Activated CD4-positive, alpha-beta T cell treated with anti-CD3 and anti-CD28 coated beads, Interleukin-2, amount 50 U/mL, for 1 hour (primary cell): ENCODE data around the gene ABCA2.
"Not testable (repeated sequence)": the region's sequence is repeated elsewhere in the genome, so short reads cannot be mapped to it uniquely, and the experiment has no call there.

Experiments
- DNase-seq: peaks from one replicate; pipeline ENCODE4 v3.0.0-alpha.2; 2020

ABCA2 gene

GRCh38 chr9:137012694-137013570 is 15.1 kb downstream of the ABCA2 start:
- no peak for DNase-seq

DNA sequence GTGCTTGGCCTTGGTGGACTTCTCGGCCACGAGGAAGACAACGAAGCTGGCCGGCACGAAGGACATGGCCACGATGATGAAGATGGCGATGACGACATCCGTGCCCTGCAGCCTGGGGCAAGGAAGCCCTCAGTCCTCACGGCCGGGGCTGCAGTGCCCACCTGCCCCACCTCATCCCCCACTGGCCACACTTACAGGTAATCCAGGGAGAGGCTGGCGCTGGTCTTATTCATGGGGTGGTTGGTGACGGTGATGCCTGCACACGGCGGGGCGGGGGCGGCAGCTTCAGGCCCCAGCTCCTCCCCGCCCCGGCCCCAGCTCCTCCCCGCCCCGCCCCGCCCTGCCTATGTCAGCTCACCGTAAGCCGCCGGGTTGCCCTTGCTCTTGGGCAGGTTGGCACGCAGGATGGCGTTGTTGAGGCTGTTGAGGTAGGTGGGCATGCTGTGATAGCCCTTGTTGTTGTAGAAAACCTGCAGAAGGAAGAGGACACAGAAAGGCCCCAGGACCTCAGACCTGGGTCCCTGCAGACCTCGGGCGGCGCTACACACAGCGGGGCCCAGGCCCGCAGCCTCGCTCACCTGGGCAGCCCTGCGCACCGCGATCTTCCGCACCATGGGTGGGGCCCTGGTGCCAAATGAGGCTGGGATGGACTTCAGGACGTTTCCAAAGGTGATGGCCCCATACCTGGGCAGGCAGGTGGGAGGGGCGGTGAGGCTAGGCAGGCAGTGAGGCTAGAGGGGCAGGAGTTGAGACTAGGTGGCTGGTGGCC is 15.9 kb downstream of the ABCA2 start:
- no peak for DNase-seq

DNA sequence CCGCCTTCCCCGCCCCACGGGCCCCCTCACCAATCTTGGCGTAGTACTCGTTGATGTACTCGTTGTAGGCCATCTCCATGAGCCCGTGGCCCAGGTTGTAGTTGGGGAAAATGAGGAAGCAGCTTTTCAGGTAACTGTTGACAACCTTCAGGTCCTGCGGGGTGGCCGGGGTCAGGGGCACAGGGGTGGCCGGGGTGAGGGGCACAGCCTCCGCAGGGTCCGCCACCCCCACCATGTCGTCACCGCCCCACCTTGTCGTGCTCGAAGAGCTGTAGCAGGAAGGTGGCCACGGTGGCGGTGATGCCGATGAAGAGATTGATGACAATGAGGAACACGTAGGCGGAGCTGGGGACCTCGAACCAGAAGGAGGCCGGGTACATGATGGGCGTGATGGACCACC is 16.9 kb downstream of the ABCA2 start:
- DNase-seq = no peak

- no peak for DNase-seq
These were observed 17.9 kb downstream of the ABCA2 start for GRCh38 chr9:137009938-137010732.

GRCh38 chr9:137009217-137009616 is 18.8 kb downstream of the ABCA2 start:
- DNase-seq = no peak

- no peak for DNase-seq
These were observed 19.7 kb downstream of the ABCA2 start for GRCh38 chr9:137008312-137008711.

DNA sequence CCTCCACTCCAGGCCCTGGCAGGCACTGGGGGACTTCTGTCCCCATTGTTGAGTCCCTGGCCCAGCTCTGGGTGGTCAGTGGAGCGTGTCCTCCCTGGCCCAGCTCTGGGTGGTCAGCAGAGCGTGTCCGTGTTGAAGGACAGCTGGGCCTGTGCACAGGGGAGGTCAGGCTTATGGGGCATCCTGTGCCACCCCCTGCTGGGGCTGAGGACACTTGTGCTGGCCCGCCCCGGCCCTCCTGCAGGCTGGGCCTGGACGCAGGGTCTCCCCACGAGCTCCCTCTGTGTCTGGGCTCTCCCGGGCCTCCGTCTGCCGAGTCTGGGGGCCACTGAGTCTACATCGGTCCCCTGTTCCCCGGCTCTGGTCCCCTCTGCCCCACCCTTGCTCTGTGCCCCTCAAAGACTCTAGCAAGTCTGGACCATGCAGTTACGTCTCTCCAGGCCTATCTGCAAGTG is 20.2 kb downstream of the ABCA2 start:
- DNase-seq = no peak

DNA sequence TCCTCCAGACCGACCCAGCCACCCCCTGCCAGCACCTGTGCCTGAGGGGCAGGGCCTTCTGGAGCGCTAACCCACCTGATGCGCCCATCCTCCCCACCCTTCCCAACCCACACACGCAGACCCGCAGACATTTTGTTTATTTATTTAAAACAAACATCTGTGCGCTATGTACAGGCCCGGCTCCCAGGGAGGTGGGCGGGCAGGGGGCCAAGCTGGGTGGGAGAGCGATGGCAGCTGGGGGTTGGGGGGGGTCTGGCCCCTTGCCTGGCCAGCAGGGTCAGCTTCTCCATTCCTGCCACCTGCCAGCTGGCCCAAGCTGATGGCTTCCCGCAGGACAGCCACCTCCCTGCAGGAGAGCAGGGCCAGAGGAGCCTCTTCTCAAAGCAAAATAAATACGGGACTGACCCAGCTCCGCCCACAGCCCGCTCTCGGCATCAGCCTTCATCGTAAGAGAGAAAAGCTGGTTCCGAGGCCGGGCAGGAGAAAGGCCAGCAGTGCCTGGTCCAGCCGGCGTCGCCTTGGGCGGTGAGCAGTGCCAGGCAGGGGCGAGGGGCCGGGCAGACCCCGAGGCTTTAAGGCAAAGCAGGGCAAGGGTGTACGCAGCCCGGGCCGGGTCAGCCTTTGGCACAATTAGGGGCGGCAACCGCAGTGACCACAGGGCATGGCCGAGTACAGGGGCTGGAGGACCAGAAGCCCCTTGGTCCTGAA is 20.8 kb downstream of the ABCA2 start:
- DNase-seq = no peak

GRCh38 chr9:137006116-137007003 is 21.7 kb downstream of the ABCA2 start:
- DNase-seq = no peak

DNA sequence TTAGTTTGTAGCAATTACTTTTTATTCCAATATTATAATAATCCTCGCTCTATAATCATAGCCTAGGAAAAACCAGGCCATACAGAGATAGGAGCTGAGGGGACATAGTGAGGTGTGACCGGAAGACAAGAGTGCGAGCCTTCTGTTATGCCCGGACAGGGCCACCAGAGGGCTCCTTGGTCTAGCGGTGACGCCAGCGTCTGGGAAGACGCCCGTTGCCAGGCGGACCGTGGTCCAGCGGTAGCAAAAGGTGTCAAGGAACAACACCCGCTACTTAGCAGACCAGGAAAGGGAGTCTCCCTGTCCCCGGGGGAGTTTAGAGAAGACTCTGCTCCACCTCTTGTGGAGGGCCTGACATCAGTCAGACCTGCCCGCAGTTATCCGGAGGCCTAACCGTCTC is 23.8 kb downstream of the ABCA2 start:
- DNase-seq = not testable (repeated sequence)

GRCh38 chr9:137002646-137003041 is 25.4 kb downstream of the ABCA2 start:
- no peak for DNase-seq

GRCh38 chr9:137001857-137002645 is 26.0 kb downstream of the ABCA2 start:
- no peak for DNase-seq

- no peak for DNase-seq
These were observed 27.7 kb downstream of the ABCA2 start for GRCh38 chr9:137000177-137000930.

DNA sequence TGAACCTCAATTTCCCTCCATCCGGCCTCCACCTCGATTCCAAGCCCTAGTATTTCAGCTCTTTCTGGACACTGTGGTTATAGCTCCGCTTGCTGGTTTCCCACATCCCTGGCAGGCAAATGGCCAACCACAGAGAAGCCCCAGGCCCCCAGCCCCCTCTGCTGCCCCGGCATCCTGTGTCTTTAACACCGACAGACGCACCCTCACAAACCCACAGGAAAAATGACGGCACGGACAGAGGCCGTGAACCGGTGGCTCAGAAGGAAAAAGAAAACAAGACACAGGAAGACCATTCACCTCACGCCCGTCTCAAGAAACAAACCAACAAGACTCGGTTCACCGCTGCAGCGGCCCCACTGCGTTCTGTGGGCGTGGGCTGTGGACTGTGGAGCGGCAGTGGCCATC is 30.2 kb downstream of the ABCA2 start:
- peak; percentile 26 for DNase-seq

- DNase-seq = no peak
These were observed 30.7 kb downstream of the ABCA2 start for GRCh38 chr9:136997371-136997770.

GRCh38 chr9:136996361-136997292 is 31.4 kb downstream of the ABCA2 start, which contains the start of gene CLIC3:
Gene CLIC3 (minus strand): TSS chr9:136996568. CDS start chr9:136996543, 25 bp downstream.
- peak; percentile 47 for DNase-seq

DNA sequence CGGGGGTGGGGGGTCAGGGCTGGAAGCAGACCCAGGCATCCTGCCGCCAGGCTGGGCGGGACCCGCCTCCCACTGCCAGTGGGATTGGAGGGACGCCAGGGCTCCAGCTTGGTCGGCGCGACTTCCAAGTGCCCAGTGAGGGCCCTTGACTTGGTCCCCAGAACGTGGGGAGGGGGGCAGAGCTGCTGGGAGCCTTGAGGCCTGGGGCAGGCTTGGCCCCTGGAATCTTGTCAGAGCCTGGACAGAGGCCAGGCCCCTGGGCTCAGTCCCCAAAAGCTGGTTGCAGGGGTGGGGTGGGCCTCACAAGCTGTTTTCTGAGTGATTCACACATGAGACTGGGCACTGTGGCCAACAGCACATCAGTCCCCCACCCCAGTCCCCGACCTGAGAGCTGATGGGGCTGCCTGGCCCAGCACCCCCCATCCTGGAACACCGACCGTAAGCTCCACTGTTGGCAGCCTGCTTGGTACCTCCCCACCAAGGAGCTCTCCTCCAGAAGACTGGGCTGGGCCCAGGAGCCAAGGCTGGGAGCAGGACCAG is 32.2 kb downstream of the ABCA2 start:
- DNase-seq = no peak

DNA sequence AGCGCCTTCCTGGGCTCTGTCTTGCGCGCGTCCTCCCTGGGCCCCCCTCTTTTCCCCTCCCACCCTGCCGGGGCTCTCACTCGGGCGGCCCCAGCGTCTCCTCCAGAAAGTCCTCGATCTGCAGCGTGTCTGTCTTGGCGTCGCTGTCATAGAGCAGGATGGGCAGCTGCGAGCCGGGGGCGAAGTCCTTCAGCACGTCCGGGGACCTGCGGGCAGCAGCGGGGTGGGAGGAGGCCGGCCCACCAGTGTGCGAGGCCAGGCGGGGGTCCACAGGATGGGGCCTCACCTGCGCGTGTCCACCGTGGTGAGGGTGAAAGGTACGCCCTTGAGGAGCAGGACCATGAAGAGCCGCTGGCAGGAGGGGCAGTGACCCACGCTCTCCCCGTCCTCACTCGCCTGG is 32.7 kb downstream of the ABCA2 start:
- no peak for DNase-seq
